ENCODE data around the gene KIAA0513.

DNA sequence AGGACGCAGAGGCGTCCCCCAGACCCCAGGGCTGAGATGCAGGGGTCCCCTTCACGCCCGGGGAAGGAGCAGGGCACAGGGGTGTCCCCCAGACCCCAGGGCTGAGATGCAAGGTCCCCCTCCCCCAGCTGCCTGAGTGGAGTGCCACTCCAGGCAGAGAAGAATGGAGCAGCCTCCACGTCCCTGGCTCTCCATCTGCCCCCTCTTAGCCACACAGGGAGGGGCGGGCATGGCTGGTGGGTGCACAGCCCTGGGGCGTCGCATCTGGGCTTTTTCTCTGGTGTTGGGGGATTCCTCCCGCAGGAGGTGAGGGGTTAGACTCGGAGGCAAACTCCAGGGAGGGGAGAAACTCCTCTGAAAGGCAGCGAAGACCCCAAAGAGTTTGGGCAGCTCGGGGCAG, 67.2 kb downstream of the KIAA0513 start:
- TF ChIP-seq, protein P1, sequence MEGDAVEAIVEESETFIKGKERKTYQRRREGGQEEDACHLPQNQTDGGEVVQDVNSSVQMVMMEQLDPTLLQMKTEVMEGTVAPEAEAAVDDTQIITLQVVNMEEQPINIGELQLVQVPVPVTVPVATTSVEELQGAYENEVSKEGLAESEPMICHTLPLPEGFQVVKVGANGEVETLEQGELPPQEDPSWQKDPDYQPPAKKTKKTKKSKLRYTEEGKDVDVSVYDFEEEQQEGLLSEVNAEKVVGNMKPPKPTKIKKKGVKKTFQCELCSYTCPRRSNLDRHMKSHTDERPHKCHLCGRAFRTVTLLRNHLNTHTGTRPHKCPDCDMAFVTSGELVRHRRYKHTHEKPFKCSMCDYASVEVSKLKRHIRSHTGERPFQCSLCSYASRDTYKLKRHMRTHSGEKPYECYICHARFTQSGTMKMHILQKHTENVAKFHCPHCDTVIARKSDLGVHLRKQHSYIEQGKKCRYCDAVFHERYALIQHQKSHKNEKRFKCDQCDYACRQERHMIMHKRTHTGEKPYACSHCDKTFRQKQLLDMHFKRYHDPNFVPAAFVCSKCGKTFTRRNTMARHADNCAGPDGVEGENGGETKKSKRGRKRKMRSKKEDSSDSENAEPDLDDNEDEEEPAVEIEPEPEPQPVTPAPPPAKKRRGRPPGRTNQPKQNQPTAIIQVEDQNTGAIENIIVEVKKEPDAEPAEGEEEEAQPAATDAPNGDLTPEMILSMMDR (IDR thresholded peaks at IDR 0.05; ENCODE audit: insufficient read depth, low read length, poor library complexity, severe bottlenecking) = no peak
- TF ChIP-seq EZH2phosphoT487 (conservative IDR thresholded peaks at IDR 0.05; ENCODE audit: low read length) = no peak
